CD4-positive, alpha-beta T cell (primary cell): ENCODE measurements around the gene RDH14. TPM values are rescaled to one million over a fixed set of nuclear protein-coding genes. Genes with fewer than 3 reads are reported as not detected.

Experiments
- ATAC-seq: fragments of 200-7000 bp; cut with Tn5 transposase; one replicate; pipeline ENCODE4 v1.10.0; 2022; ENCODE audit warnings: mild to moderate bottlenecking; ENCODE audit not compliant: poor library complexity
- CTCF ChIA-PET: fragments of 350-600 bp; sonication (Branson Sonifier 250); formaldehyde crosslinking; loops from one replicate; lab custom pipeline; 2021; ENCODE audit warnings: antibody characterized with exemption, inconsistent platforms; lab: Charles Lee
- POLR2A ChIA-PET: fragments of 350-600 bp; sonication (Branson Sonifier 250); formaldehyde crosslinking; loops from one replicate; lab custom pipeline; 2021; ENCODE audit warnings: antibody characterized with exemption, inconsistent platforms; lab: Charles Lee
- DNase-seq, 14 experiments: peaks; one replicate each; pipeline ENCODE4 v3.0.0-alpha.2; 2013 to 2020; ENCODE audit warnings: mixed read lengths in 2 of 14
- H3K27ac ChIP-seq, 2 donors: one replicate each; pipeline versions ENCODE4 v1.5.1 to v1.7.0; 2013; ENCODE audit warnings: low read length in 2 of 2, low read depth in 1 of 2, mild to moderate bottlenecking in 1 of 2
- H3K27me3 ChIP-seq, 2 experiments: 1 replicate in 1 of 2; 2 replicates in 1 of 2; pipeline versions ENCODE4 v1.6.1 to v1.7.0; 2013; ENCODE audit warnings: low read length in 2 of 2, control low read depth in 1 of 2, mild to moderate bottlenecking in 1 of 2, moderate library complexity in 1 of 2; ENCODE audit not compliant: insufficient read depth in 2 of 2, control insufficient read depth in 1 of 2
- H3K36me3 ChIP-seq: one replicate; pipeline ENCODE4 v1.6.1; 2013; ENCODE audit warnings: low read length, control low read depth; ENCODE audit not compliant: insufficient read depth
- H3K4me1 ChIP-seq: one replicate; pipeline ENCODE4 v1.6.1; 2013; ENCODE audit warnings: low read length, control low read depth; ENCODE audit not compliant: insufficient read depth
- H3K4me3 ChIP-seq: one replicate; pipeline ENCODE4 v1.5.1; 2013; ENCODE audit warnings: mild to moderate bottlenecking, low read length, moderate library complexity
- H3K9me3 ChIP-seq, 2 experiments: 1 replicate in 1 of 2; 2 replicates in 1 of 2; pipeline versions ENCODE4 v1.6.1 to v1.7.0; 2013; ENCODE audit warnings: low read length in 2 of 2, mild to moderate bottlenecking in 2 of 2, control low read depth in 1 of 2, moderate library complexity in 1 of 2; ENCODE audit not compliant: control insufficient read depth in 1 of 2, insufficient read depth in 1 of 2
- H3K27ac Mint-ChIP-seq: one replicate; pipeline ENCODE4 v1.8.0; 2020; ENCODE audit warnings: mixed read lengths
- H3K27me3 Mint-ChIP-seq: one replicate; pipeline ENCODE4 v1.8.0; 2021; ENCODE audit warnings: mixed read lengths
- H3K36me3 Mint-ChIP-seq: one replicate; pipeline ENCODE4 v1.8.0; 2021; ENCODE audit warnings: low read depth, mixed read lengths
- H3K4me1 Mint-ChIP-seq: one replicate; pipeline ENCODE4 v1.8.0; 2021; ENCODE audit warnings: low read depth, mixed read lengths
- H3K4me3 Mint-ChIP-seq: one replicate; pipeline ENCODE4 v1.8.0; 2020; ENCODE audit warnings: mild to moderate bottlenecking, mixed read lengths
- H3K9me3 Mint-ChIP-seq: one replicate; pipeline ENCODE4 v1.8.0; 2020; ENCODE audit warnings: mixed read lengths
- CTCF ChIP-seq: fragments of 200-600 bp; IDR thresholded peaks from one replicate; pipeline ENCODE4 v1.8.0; 2022; ENCODE audit warnings: antibody characterized with exemption, mild to moderate bottlenecking
- intact Hi-C, 2 experiments: fragments of 100-400 bp; cut with DNase I in 1 of 2; cut with micrococcal nuclease in 1 of 2; formaldehyde crosslinking; loops; one replicate each; pipeline versions ENCODE4 v1.15.1 to v1.9.0; 2023 to 2025; cut with DNase I, micrococcal nuclease
- total RNA-seq, 174 experiments: library from RNA in 2 of 174; stranded (reverse) in 2 of 174; gene quantifications; one replicate each; pipeline ENCODE4 v1.2.3 and lab custom pipeline; 2021 to 2026

The RDH14 gene
- total RNA-seq, 2 experiments from 2014 or later: 11.4 to 12.7 TPM

DNA sequence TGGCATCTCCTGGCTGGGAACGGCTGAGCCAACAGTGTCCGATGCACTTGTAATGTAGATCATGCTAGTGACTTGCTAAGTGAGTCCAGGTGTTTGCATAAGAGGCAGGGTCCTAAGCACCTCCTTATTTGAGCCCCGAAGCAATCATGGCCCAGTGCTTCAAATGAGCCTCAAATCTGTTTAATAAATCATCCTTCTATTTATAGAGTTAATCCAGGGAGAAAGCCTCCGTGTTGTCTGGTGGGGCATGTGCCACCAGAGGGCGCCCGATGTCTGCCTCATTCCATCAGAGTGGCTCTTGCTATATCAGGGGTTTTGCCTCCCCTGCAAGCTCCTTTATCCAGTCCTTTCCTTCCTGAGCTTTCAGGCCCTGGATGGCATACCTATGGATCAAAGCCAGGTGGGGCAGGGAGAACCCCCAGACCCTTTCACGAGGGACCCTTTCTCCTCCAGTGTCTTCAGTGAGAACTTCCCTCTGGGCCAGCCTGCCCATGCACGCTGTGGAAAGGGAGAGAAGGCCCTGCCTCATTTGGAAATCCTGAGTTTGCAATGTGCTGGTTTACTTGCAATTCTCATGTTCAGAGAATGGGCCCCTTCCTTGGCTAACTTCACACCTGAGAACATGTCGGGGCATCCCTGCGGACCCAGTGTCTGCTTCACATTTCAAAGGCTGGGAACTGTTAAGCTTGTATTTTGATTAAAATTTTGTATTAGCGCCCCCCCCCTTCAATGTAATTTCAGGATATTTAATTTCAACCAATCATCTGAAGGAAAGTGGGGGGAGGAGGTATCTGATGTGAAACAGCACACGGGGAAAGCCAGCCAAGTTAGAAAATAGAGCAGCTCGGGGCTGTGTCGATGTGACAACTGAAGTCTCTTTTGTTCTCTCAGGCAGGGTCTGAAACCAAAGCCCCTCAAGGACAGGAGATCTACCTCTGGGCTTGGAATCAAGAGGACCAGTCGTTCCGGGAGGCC is 39.7 kb downstream of the RDH14 start:
- Mint-ChIP-seq H3K27ac (no peak overlapping the region), H3K27me3 (peaks cover 40% of the 10 kb centered on the region), H3K9me3 (no peaks in the 10 kb centered on the region), H3K4me1 (no peaks in the 10 kb centered on the region), H3K4me3 (no peak overlapping the region), H3K36me3 (no peaks in the 10 kb centered on the region)
- ATAC-seq: peak; percentile 68
- POLR2A ChIA-PET: interaction anchor here (1.6 kb wide), 1 partner anchor 39 kb away, joined by 4 read pairs; the partner anchor contains the start of gene RDH14
- Histone ChIP-seq H3K36me3 (no peaks in the 10 kb centered on the region), H3K27me3 (peaks cover 0 to 5% of the 10 kb centered on the region in 2 experiments), H3K4me3 (no peak overlapping the region), H3K27ac (no peak overlapping the region), H3K9me3 (no peaks in the 10 kb centered on the region), H3K4me1 (no peaks in the 10 kb centered on the region)
- CTCF ChIA-PET: interaction anchor here (0.6 to 2.4 kb wide), 4 partner anchors 11 to 1348 kb away, joined by 3 to 10 read pairs (median 3); no protein-coding TSS in a partner anchor
- peak; percentile 88 for TF ChIP-seq CTCF
- peak; percentile 57 to 81 (median 70) for DNase-seq
- intact Hi-C loops: loop anchor here (1.0 to 10.0 kb wide), 6 partner anchors 224 to 1578 kb away; no protein-coding TSS in a partner anchor

GRCh38 chr2:18519914-18520450 is 40.5 kb downstream of the RDH14 start:
- no peaks in the 10 kb centered on the region for H3K9me3 ChIP-seq
- Mint-ChIP-seq H3K27me3 (peaks cover 46% of the 10 kb centered on the region), H3K4me3 (no peak overlapping the region), H3K9me3 (no peaks in the 10 kb centered on the region), H3K36me3 (no peaks in the 10 kb centered on the region), H3K27ac (no peak overlapping the region), H3K4me1 (no peaks in the 10 kb centered on the region)
- CTCF ChIA-PET: interaction anchor here (0.6 to 2.4 kb wide), 3 partner anchors 10 to 1343 kb away, joined by 3 to 10 read pairs (median 3); no protein-coding TSS in a partner anchor
- H3K27me3 ChIP-seq: peaks cover 0 to 5% of the 10 kb centered on the region in 2 experiments
- no peaks in the 10 kb centered on the region for H3K36me3 ChIP-seq
- H3K4me3 ChIP-seq: no peak overlapping the region
- POLR2A ChIA-PET: interaction anchor here (1.6 kb wide), 1 partner anchor 40 kb away, joined by 4 read pairs; the partner anchor contains the start of gene RDH14
- intact Hi-C loops: loop anchor here (1.0 to 10.0 kb wide), 6 partner anchors 225 to 1578 kb away; no protein-coding TSS in a partner anchor
- no peak for ATAC-seq
- no peaks in the 10 kb centered on the region for H3K4me1 ChIP-seq
- no peak overlapping the region for H3K27ac ChIP-seq
- DNase-seq: no peak
- no peak for TF ChIP-seq CTCF
